GM12878 (cell line): Measurements from ENCODE around the gene CHAC1.

Experiments used
- CTCF ChIP-seq, 3 experiments: IDR thresholded peaks in 2 of 3; conservative IDR thresholded peaks in 1 of 3; 2 replicates each; pipeline ENCODE4 v1.5.1; 2011; ENCODE audit warnings: low read depth in 3 of 3, low read length in 3 of 3, mild to moderate bottlenecking in 3 of 3, control low read depth in 2 of 3, moderate library complexity in 2 of 3, inconsistent platforms in 1 of 3, mixed read lengths in 1 of 3; ENCODE audit not compliant: control insufficient read depth in 2 of 3, insufficient read depth in 1 of 3; ENCODE audit errors: extremely low read depth in 1 of 3
- E4F1 ChIP-seq: fragments of 450-650 bp; IDR thresholded peaks from 2 replicates; pipeline ENCODE4 v1.6.1; 2018; ENCODE audit warnings: borderline replicate concordance, mild to moderate bottlenecking; ENCODE audit not compliant: partially characterized antibody
- JUNB ChIP-seq: IDR thresholded peaks from 2 replicates; pipeline ENCODE4 v1.6.1; 2016; ENCODE audit warnings: antibody characterized with exemption, mild to moderate bottlenecking
- NBN ChIP-seq: fragments of 450-650 bp; IDR thresholded peaks from 2 replicates; pipeline ENCODE4 v1.6.1; 2016
- NFYB ChIP-seq: IDR thresholded peaks from 2 replicates; pipeline ENCODE4 v1.6.1; 2011; ENCODE audit warnings: low read depth, mild to moderate bottlenecking, low read length, improper control_type of control experiment, moderate library complexity; ENCODE audit not compliant: insufficient read depth
- NR2C2 ChIP-seq: IDR thresholded peaks from 2 replicates; pipeline ENCODE4 v1.6.1; 2011; ENCODE audit warnings: borderline replicate concordance, low read depth; ENCODE audit not compliant: control insufficient read depth, insufficient read length
- POLR2A ChIP-seq: IDR thresholded peaks from 2 replicates; pipeline ENCODE4 v1.6.1; 2011; ENCODE audit warnings: low read depth, mild to moderate bottlenecking, low read length
- SRF ChIP-seq, 2 experiments: IDR thresholded peaks; 2 replicates each; pipeline ENCODE4 v1.6.1; 2011; ENCODE audit warnings: low read depth in 2 of 2, low read length in 2 of 2, mild to moderate bottlenecking in 1 of 2, moderate library complexity in 1 of 2
- SUZ12 ChIP-seq: fragments of 200-600 bp; sonication (generic); IDR thresholded peaks from one replicate; pipeline ENCODE4 v1.6.1; 2018; ENCODE audit warnings: antibody characterized with exemption, mild to moderate bottlenecking; ENCODE audit not compliant: unreplicated experiment
- ZBED1 ChIP-seq: IDR thresholded peaks from 2 replicates; pipeline ENCODE4 v1.6.1; 2016; ENCODE audit warnings: borderline replicate concordance
- ZNF274 ChIP-seq: IDR thresholded peaks from one replicate; pipeline ENCODE4 v1.8.0; 2011; ENCODE audit not compliant: insufficient read length, insufficient read depth

GRCh38 chr15:40931300-40932142 lies 21.8 kb upstream of the CHAC1 start:
- no peak for TF ChIP-seq ZBED1
- no peak for TF ChIP-seq NBN
- no peak for TF ChIP-seq CTCF (IDR thresholded peaks at IDR 0.05 in 2 of 3, conservative IDR thresholded peaks at IDR 0.05 in 1 of 3; ENCODE audit: control insufficient read depth in 2 of 3, extremely low read depth in 1 of 3, insufficient read depth in 1 of 3, low read depth in 3 of 3, low read length in 3 of 3)
- no peak for TF ChIP-seq NFYB
- no peak for TF ChIP-seq SUZ12
- no peak for TF ChIP-seq ZNF274
- no peak for TF ChIP-seq POLR2A
- no peak for TF ChIP-seq SRF (IDR thresholded peaks at IDR 0.05; ENCODE audit: low read depth in 2 of 2, low read length in 2 of 2)
- no peak for TF ChIP-seq E4F1
- no peak for TF ChIP-seq NR2C2
- no peak for TF ChIP-seq JUNB
